ENCODE measurements around the gene IL37.

Gene IL37

GRCh38 chr2:112919086-112919485, 8.1 kb downstream of the IL37 start:
- DNase-seq (ENCODE audit: extremely low spot score) = no peak
- CTCF ChIA-PET = interaction anchor here (1.2 kb wide), 1 partner anchor 22 kb away, joined by 3 read pairs; no protein-coding TSS in a partner anchor
- TF ChIP-seq ELF4 (IDR thresholded peaks at IDR 0.05) = no peak
- no peak for TF ChIP-seq TARDBP (IDR thresholded peaks at IDR 0.05)
- no peak for TF ChIP-seq BHLHE40 (IDR thresholded peaks at IDR 0.05; ENCODE audit: borderline replicate concordance)
- TF ChIP-seq L3MBTL2 (conservative IDR thresholded peaks at IDR 0.05) = no peak
- no peak for TF ChIP-seq NFRKB (IDR thresholded peaks at IDR 0.05)
- TF ChIP-seq ARNT (IDR thresholded peaks at IDR 0.05) = no peak
- no peak for TF ChIP-seq CTBP1 (IDR thresholded peaks at IDR 0.05; ENCODE audit: borderline replicate concordance)
- no peak for TF ChIP-seq FOXK2 (IDR thresholded peaks at IDR 0.05)
- TF ChIP-seq PKNOX1 (IDR thresholded peaks at IDR 0.05) = no peak
- TF ChIP-seq SUZ12 (IDR thresholded peaks at IDR 0.05) = no peak
- POLR2A ChIA-PET = no interaction called here

- CTCF ChIA-PET = interaction anchor here (2.0 kb wide), 1 partner anchor 20 kb away, joined by 6 read pairs; no protein-coding TSS in a partner anchor
- no peak for DNase-seq (ENCODE audit: extremely low spot score)
- no peak for TF ChIP-seq LEF1 (IDR thresholded peaks at IDR 0.05; ENCODE audit: borderline replicate concordance)
- no peak for TF ChIP-seq HDGF (IDR thresholded peaks at IDR 0.05; ENCODE audit: borderline replicate concordance)
- no peak for TF ChIP-seq ARNT (IDR thresholded peaks at IDR 0.05)
- no peak for TF ChIP-seq ELF4 (IDR thresholded peaks at IDR 0.05)
- no peak for TF ChIP-seq FOXA1 (IDR thresholded peaks at IDR 0.05)
- no peak for TF ChIP-seq BHLHE40 (IDR thresholded peaks at IDR 0.05; ENCODE audit: borderline replicate concordance)
- TF ChIP-seq ZNF384 (IDR thresholded peaks at IDR 0.05) = no peak
- TF ChIP-seq NFRKB (IDR thresholded peaks at IDR 0.05) = no peak
- TF ChIP-seq TARDBP (IDR thresholded peaks at IDR 0.05) = no peak
- TF ChIP-seq L3MBTL2 (conservative IDR thresholded peaks at IDR 0.05) = no peak
- no peak for TF ChIP-seq SUZ12 (IDR thresholded peaks at IDR 0.05)
- TF ChIP-seq FOXK2 (IDR thresholded peaks at IDR 0.05) = no peak
- no peak for TF ChIP-seq FOXM1 (IDR thresholded peaks at IDR 0.05; ENCODE audit: borderline replicate concordance)
- no peak for TF ChIP-seq CTBP1 (IDR thresholded peaks at IDR 0.05; ENCODE audit: borderline replicate concordance)
- TF ChIP-seq PKNOX1 (IDR thresholded peaks at IDR 0.05) = no peak
- TF ChIP-seq SP1 (IDR thresholded peaks at IDR 0.05) = no peak
- POLR2A ChIA-PET = no interaction called here
Measured at GRCh38 chr2:112920923-112921532, 10.1 kb downstream of the IL37 start.

- CTCF ChIA-PET = interaction anchor here (2.0 kb wide), 1 partner anchor 19 kb away, joined by 6 read pairs; no protein-coding TSS in a partner anchor
Measured at GRCh38 chr2:112921982-112922381, 11.0 kb downstream of the IL37 start.

GRCh38 chr2:112923237-112923966, 12.4 kb downstream of the IL37 start:
- ChIA-PET POLR2A (no interaction called here), CTCF (interaction anchor here (0.6 to 2.5 kb wide), 3 partner anchors 19 to 111 kb away, joined by 3 to 12 read pairs (median 3); no protein-coding TSS in a partner anchor)
- TF ChIP-seq L3MBTL2 (conservative IDR thresholded peaks at IDR 0.05) (no peak), NFRKB (IDR thresholded peaks at IDR 0.05) (no peak), FOXK2 (IDR thresholded peaks at IDR 0.05) (no peak), ZNF384 (IDR thresholded peaks at IDR 0.05) (no peak), HDGF (IDR thresholded peaks at IDR 0.05; ENCODE audit: borderline replicate concordance) (no peak), CTBP1 (IDR thresholded peaks at IDR 0.05; ENCODE audit: borderline replicate concordance) (no peak), TARDBP (IDR thresholded peaks at IDR 0.05) (no peak), LEF1 (IDR thresholded peaks at IDR 0.05; ENCODE audit: borderline replicate concordance) (no peak), ARNT (IDR thresholded peaks at IDR 0.05) (no peak), FOXA1 (IDR thresholded peaks at IDR 0.05) (no peak), ELF4 (IDR thresholded peaks at IDR 0.05) (no peak), PKNOX1 (IDR thresholded peaks at IDR 0.05) (no peak), FOXM1 (IDR thresholded peaks at IDR 0.05; ENCODE audit: borderline replicate concordance) (no peak), SP1 (IDR thresholded peaks at IDR 0.05) (no peak), SUZ12 (IDR thresholded peaks at IDR 0.05) (no peak), BHLHE40 (IDR thresholded peaks at IDR 0.05; ENCODE audit: borderline replicate concordance) (no peak)
- no peak for DNase-seq (ENCODE audit: extremely low spot score)

More at GRCh38 chr2:112921982-112922381, 11.0 kb downstream of the IL37 start:
- POLR2A ChIA-PET = no interaction called here
- no peak for DNase-seq (ENCODE audit: extremely low spot score)
- no peak for TF ChIP-seq LEF1 (IDR thresholded peaks at IDR 0.05; ENCODE audit: borderline replicate concordance)
- no peak for TF ChIP-seq FOXM1 (IDR thresholded peaks at IDR 0.05; ENCODE audit: borderline replicate concordance)
- no peak for TF ChIP-seq ZNF384 (IDR thresholded peaks at IDR 0.05)
- TF ChIP-seq L3MBTL2 (conservative IDR thresholded peaks at IDR 0.05) = no peak
- no peak for TF ChIP-seq SP1 (IDR thresholded peaks at IDR 0.05)
- TF ChIP-seq PKNOX1 (IDR thresholded peaks at IDR 0.05) = no peak
- no peak for TF ChIP-seq NFRKB (IDR thresholded peaks at IDR 0.05)
- TF ChIP-seq CTBP1 (IDR thresholded peaks at IDR 0.05; ENCODE audit: borderline replicate concordance) = no peak
- no peak for TF ChIP-seq HDGF (IDR thresholded peaks at IDR 0.05; ENCODE audit: borderline replicate concordance)
- no peak for TF ChIP-seq SUZ12 (IDR thresholded peaks at IDR 0.05)
- no peak for TF ChIP-seq TARDBP (IDR thresholded peaks at IDR 0.05)
- no peak for TF ChIP-seq ARNT (IDR thresholded peaks at IDR 0.05)
- TF ChIP-seq ELF4 (IDR thresholded peaks at IDR 0.05) = no peak
- no peak for TF ChIP-seq BHLHE40 (IDR thresholded peaks at IDR 0.05; ENCODE audit: borderline replicate concordance)
- no peak for TF ChIP-seq FOXK2 (IDR thresholded peaks at IDR 0.05)
- no peak for TF ChIP-seq FOXA1 (IDR thresholded peaks at IDR 0.05)

All from HEK293T (cell line).